A673 (cell line): ENCODE data around the gene SHLD2. TPM values are rescaled to one million over a fixed set of nuclear protein-coding genes. Genes with fewer than 3 reads are reported as not detected.
"Not testable (repeated sequence)": the region's sequence is repeated elsewhere in the genome, so short reads cannot be mapped to it uniquely, and the experiment has no call there.

ENCODE experiments used
- BruUV-seq: library from RNA; stranded (reverse); fragments of 400-500 nt; replicated peaks from 2 replicates; lab custom pipeline; 2021; lab: Mats Ljungman, UMichigan
- CTCF ChIA-PET: fragments of 300-600 bp; sonication (Branson Sonifier 250); formaldehyde crosslinking; loops from one replicate; lab custom pipeline; 2022; ENCODE audit warnings: antibody characterized with exemption; lab: Charles Lee
- POLR2A ChIA-PET: fragments of 300-600 bp; sonication (Branson Sonifier 250); formaldehyde crosslinking; loops from one replicate; lab custom pipeline; 2022; ENCODE audit warnings: antibody characterized with exemption; ENCODE audit not compliant: low non-redundant PET; lab: Charles Lee
- DNase-seq: peaks from one replicate; pipeline ENCODE4 v3.0.0-alpha.2; 2015; ENCODE audit warnings: low spot score
- H3K27ac ChIP-seq: fragments of 200-600 bp; sonication (generic); 2 replicates; pipeline ENCODE4 v1.5.1; 2016; ENCODE audit warnings: mixed run types, low read depth, mild to moderate bottlenecking, mixed read lengths, antibody characterized with exemption, low read length; ENCODE audit not compliant: poor library complexity, severe bottlenecking
- H3K27me3 ChIP-seq: fragments of 200-600 bp; sonication (generic); replicated peaks from 2 replicates; pipeline ENCODE4 v1.6.1; 2017; ENCODE audit warnings: mixed run types, low read depth, mild to moderate bottlenecking, mixed read lengths, antibody characterized with exemption, low read length; ENCODE audit not compliant: insufficient read depth, poor library complexity
- H3K36me3 ChIP-seq: fragments of 200-600 bp; sonication (generic); 2 replicates; pipeline ENCODE4 v1.6.1; 2016; ENCODE audit warnings: mixed run types, mild to moderate bottlenecking, mixed read lengths, antibody characterized with exemption, low read length; ENCODE audit not compliant: insufficient read depth, poor library complexity, severe bottlenecking
- H3K4me1 ChIP-seq: fragments of 200-600 bp; sonication (generic); 2 replicates; pipeline ENCODE4 v1.6.1; 2017; ENCODE audit warnings: mixed run types, mild to moderate bottlenecking, mixed read lengths, antibody characterized with exemption, low read length; ENCODE audit not compliant: insufficient read depth, poor library complexity, severe bottlenecking
- H3K4me3 ChIP-seq: fragments of 200-600 bp; sonication (generic); 2 replicates; pipeline ENCODE4 v1.5.1; 2016; ENCODE audit warnings: low read depth, mixed run types, mild to moderate bottlenecking, mixed read lengths, low read length; ENCODE audit not compliant: poor library complexity, severe bottlenecking
- H3K9me3 ChIP-seq: fragments of 200-600 bp; sonication (generic); 2 replicates; pipeline ENCODE4 v1.6.1; 2016; ENCODE audit warnings: mixed run types, low read depth, mild to moderate bottlenecking, mixed read lengths, antibody characterized with exemption, low read length; ENCODE audit not compliant: poor library complexity, severe bottlenecking
- EZH2 ChIP-seq: fragments of 200-600 bp; sonication (generic); IDR thresholded peaks from 2 replicates; pipeline ENCODE4 v1.6.1; 2017; ENCODE audit warnings: borderline replicate concordance, low read depth, mild to moderate bottlenecking, mixed read lengths, antibody characterized with exemption, low read length; ENCODE audit not compliant: poor library complexity, severe bottlenecking
- intact Hi-C: fragments of 100-400 bp; cut with micrococcal nuclease; formaldehyde crosslinking; loops from one replicate; pipeline ENCODE4 v1.10.0; 2022; ENCODE audit not compliant: unreplicated experiment
- total RNA-seq: library from RNA; stranded (reverse); gene quantifications from 2 replicates; pipeline ENCODE4 v1.2.3, GENCODE V29; 2021
- TF ChIP-seq, protein P1 (sequence below): fragments of 300-800, 200-600 bp; sonication (generic); conservative IDR thresholded peaks from 2 replicates; pipeline ENCODE4 v1.5.1; 2017; ENCODE audit warnings: low read depth, mild to moderate bottlenecking, antibody characterized with exemption, low read length, moderate library complexity, mixed read lengths

SHLD2 gene
- total RNA-seq, 1 experiment from 2014 or later = 36.7 TPM

GRCh38 chr10:87101996-87102395, 7.0 kb downstream of the SHLD2 start:
- POLR2A ChIA-PET = no interaction called here
- H3K27me3 ChIP-seq = no peaks in the 10 kb centered on the region
- H3K36me3 ChIP-seq = peaks cover 39% of the 10 kb centered on the region
- no peak for TF ChIP-seq EZH2
- TF ChIP-seq, protein P1, sequence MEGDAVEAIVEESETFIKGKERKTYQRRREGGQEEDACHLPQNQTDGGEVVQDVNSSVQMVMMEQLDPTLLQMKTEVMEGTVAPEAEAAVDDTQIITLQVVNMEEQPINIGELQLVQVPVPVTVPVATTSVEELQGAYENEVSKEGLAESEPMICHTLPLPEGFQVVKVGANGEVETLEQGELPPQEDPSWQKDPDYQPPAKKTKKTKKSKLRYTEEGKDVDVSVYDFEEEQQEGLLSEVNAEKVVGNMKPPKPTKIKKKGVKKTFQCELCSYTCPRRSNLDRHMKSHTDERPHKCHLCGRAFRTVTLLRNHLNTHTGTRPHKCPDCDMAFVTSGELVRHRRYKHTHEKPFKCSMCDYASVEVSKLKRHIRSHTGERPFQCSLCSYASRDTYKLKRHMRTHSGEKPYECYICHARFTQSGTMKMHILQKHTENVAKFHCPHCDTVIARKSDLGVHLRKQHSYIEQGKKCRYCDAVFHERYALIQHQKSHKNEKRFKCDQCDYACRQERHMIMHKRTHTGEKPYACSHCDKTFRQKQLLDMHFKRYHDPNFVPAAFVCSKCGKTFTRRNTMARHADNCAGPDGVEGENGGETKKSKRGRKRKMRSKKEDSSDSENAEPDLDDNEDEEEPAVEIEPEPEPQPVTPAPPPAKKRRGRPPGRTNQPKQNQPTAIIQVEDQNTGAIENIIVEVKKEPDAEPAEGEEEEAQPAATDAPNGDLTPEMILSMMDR = no peak
- H3K27ac ChIP-seq = no peak overlapping the region
- no peak overlapping the region for H3K4me3 ChIP-seq
- H3K9me3 ChIP-seq = no peaks in the 10 kb centered on the region
- intact Hi-C loops = no loop called here
- no peak for DNase-seq
- no TSS peak for BruUV-seq
- CTCF ChIA-PET = no interaction called here
- no peaks in the 10 kb centered on the region for H3K4me1 ChIP-seq

- H3K4me1 ChIP-seq, POLR2A ChIA-PET, H3K27ac ChIP-seq, DNase-seq, BruUV-seq, H3K27me3 ChIP-seq, H3K9me3 ChIP-seq, H3K4me3 ChIP-seq, intact Hi-C loops, CTCF ChIA-PET: not testable (repeated sequence)
- peaks cover 30% of the 10 kb centered on the region for H3K36me3 ChIP-seq
Observed at GRCh38 chr10:87104727-87105126, 9.7 kb downstream of the SHLD2 start.

GRCh38 chr10:87105446-87106124, 10.6 kb downstream of the SHLD2 start:
- H3K9me3 ChIP-seq = no peaks in the 10 kb centered on the region
- CTCF ChIA-PET = no interaction called here
- no peaks in the 10 kb centered on the region for H3K27me3 ChIP-seq
- no peaks in the 10 kb centered on the region for H3K4me1 ChIP-seq
- peaks cover 24% of the 10 kb centered on the region for H3K36me3 ChIP-seq
- H3K27ac ChIP-seq = no peak overlapping the region
- POLR2A ChIA-PET = no interaction called here
- BruUV-seq = no TSS peak
- intact Hi-C loops = no loop called here
- DNase-seq = no peak
- no peak overlapping the region for H3K4me3 ChIP-seq
- no peak for TF ChIP-seq EZH2
- TF ChIP-seq, protein P1 = no peak

DNA sequence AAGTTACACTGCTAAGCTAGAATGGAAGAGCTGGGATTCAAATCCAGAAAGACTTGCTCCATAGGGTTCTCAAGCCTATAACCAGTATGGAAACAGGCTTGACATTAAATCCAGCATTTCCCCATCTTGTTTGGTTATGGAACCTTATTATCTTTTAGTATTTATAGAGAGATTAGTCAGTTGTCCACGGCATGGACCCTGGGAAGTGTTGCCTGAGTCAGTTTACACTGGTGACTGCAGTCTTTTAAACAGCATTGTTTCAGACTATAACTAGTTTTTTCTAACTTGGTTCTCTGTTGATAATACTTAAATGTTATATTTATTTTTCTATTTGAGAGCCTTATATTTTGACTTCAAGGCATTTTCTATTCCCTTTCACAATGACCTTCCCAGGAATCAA, 23.1 kb downstream of the SHLD2 start:
- H3K27ac ChIP-seq, H3K36me3 ChIP-seq, H3K9me3 ChIP-seq, POLR2A ChIA-PET, DNase-seq, H3K4me3 ChIP-seq, BruUV-seq, CTCF ChIA-PET, H3K27me3 ChIP-seq, H3K4me1 ChIP-seq, intact Hi-C loops: not testable (repeated sequence)

DNA sequence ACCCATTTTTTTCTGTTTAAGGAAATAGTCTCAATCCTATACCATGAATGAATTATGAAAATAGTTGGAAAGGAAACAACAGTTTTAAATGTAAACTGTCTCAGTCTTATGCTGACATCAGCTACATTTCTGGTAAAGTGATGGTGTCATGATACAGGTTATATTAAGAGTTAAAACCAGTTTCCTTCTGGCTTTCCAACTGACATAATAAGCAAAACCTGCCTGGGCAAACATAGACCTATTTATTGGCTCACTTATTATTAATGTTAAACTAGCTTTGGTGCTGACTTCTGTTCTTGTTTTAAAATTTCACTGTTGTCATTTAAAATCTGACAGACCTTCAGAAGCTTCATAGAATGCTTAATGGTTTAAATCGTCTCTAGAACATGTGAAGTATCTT, 24.0 kb downstream of the SHLD2 start:
- H3K36me3 ChIP-seq, DNase-seq, H3K4me1 ChIP-seq, H3K9me3 ChIP-seq, H3K27ac ChIP-seq, H3K27me3 ChIP-seq, H3K4me3 ChIP-seq, intact Hi-C loops, POLR2A ChIA-PET, BruUV-seq, CTCF ChIA-PET: not testable (repeated sequence)

- H3K4me1 ChIP-seq, POLR2A ChIA-PET, H3K27ac ChIP-seq, H3K4me3 ChIP-seq, H3K27me3 ChIP-seq, DNase-seq, H3K36me3 ChIP-seq, CTCF ChIA-PET, H3K9me3 ChIP-seq, BruUV-seq, intact Hi-C loops: not testable (repeated sequence)
Observed at GRCh38 chr10:87123351-87123750, 28.3 kb downstream of the SHLD2 start.
